NCI-H2029 (cell line): ENCODE data around the gene FXYD6.

ENCODE experiments used
- DNase-seq: peaks from one replicate; lab custom pipeline; 2025; lab: John Stamatoyannopoulos, UW

Gene FXYD6

GRCh38 chr11:117884994-117885393, 8.5 kb upstream of the FXYD6 start:
- no peak for DNase-seq

GRCh38 chr11:117883063-117883462, 6.6 kb upstream of the FXYD6 start:
- DNase-seq = no peak

DNA sequence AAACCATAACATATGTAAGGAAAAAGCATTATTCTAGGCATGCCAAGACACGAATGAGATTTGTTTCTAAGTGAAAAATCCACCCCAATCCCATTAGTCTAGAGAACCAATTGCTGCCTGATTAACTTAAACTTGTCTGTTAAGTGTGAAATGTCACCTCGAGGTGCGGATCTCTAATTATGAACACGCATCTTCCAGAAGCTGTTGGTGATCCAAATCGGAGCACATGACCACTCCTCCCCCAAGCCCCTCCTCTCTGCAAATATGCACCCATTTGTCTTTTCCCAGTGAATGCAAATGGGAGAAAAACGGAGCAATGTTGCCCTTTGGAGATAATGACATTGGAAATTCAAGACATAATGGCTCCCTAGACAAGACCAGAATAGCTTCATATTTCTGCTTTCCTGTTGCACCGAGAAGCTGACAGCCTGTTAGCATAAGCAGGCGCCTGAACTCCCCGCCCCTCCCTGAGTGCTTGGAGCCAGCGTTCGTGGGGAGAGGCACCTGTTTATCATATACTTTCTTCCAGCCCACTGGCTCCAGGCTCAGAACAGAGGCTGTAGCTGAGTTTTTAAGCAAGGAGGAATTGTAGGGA, 6.0 kb upstream of the FXYD6 start:
- peak; percentile 40 for DNase-seq

DNA sequence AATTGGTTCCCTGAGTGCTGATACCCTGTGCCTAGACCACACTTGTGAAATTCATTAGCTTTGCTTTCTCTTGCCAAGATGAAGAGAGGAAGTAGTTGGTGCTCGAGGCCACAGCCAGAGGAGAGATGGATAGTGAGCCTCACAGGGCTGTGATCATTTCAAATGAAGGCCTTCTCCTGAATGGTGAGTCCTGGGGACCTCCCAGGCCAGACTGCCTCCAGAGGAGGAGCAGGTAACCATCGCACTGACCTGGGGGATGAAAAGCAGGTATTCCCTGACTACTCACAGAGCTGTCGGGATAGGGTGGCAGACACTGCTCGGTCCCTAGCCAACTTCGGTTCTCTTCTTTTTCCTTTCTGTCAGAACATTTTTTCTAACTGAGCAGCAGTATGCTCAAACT, 4.8 kb upstream of the FXYD6 start:
- no peak for DNase-seq

- no peak for DNase-seq
Observed at GRCh38 chr11:117879516-117880480, 3.3 kb upstream of the FXYD6 start.

GRCh38 chr11:117878939-117879475, 2.5 kb upstream of the FXYD6 start:
- DNase-seq = no peak

- DNase-seq = no peak
Observed at GRCh38 chr11:117878314-117878938, 2.0 kb upstream of the FXYD6 start.

- DNase-seq = no peak
Observed at GRCh38 chr11:117877120-117877784, 794 bp upstream of the FXYD6 start.

GRCh38 chr11:117876059-117876340, 458 bp downstream of the FXYD6 start:
- no peak for DNase-seq

- DNase-seq = peak; percentile 27
Observed at GRCh38 chr11:117875382-117876058, 938 bp downstream of the FXYD6 start.

DNA sequence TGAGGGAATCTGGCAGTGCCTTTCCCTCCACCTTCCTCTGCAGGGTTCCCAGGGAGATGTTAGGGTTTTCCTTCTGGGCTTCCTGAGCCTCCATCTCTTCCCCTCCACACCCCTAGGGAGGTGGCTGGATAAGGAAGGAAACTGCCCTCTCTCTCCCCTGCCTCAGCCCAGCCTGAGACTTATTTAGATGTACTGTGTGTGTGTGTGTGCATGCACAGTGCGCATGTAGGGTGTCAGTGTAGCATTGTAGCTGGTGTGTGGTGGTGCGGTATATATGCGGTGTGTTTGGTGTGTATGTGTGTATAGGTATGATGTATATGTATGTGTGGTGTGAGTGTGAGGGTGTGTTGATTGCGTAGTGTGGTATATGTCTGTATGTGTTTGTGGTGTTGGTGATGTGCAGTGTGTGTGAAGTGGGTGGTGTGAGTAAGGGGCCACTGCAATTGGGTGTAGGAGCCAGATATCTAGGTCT, 1.5 kb downstream of the FXYD6 start:
- DNase-seq = no peak

DNA sequence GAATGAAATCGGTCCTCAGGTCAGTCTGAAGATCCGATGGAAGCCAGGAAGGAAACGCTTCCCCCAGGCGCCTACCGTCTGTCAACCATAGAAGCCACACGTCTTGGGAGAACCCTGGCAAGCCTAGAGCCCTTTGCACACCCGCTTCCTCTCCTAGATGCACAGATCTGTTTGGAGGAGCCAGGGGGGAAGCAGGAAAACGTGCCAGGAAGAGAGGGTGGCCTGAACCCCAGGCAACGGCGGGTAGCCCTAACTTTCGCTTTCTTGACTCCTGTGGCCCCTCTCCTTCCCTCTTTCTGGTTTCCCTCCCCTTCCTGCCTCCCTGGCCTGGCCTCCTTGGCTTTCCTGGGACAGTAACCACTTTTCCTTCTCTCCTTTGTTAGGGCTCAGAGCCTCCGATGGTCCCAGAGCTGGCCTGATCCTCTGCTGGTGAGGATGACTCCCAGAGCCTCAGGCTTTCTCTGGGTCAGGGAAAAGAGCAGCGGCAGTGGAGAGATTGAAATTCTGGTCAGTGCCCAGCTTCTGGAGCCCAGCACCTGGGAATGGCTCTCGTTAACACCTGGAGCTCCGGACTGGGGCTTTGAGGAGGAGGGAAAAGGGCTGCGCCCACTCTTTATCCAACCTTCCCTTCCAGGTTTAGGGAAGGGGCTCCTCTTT, 2.1 kb downstream of the FXYD6 start:
- no peak for DNase-seq

GRCh38 chr11:117873828-117874125, 2.7 kb downstream of the FXYD6 start:
- no peak for DNase-seq

GRCh38 chr11:117872975-117873827, 3.3 kb downstream of the FXYD6 start:
- DNase-seq = no peak

DNA sequence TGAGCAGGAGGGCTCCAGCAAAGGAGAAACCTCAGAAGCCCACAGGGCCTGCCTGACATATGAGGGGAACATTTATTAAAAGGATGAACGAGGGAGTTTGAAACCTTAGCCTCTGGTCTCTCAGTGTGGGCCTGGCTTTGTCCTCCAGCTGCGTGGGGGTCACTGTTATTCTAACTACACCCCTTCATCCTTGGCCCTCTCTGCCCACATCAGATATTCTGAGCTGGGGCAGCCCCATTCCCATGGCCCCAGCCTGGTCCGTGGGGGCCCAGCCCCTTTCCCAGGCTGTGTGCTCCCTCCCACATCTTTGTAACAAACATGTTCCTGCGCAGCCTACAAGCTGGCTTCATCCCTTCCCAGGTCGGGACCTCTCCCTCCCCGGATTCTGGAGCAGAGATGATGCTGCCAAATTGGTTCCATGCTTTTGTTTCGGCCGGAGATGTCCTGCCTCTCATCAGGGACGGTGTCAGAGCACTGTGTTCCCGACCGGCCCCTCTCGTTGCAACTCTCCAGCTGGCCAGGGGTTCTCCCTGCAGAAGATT, 4.0 kb downstream of the FXYD6 start:
- DNase-seq = no peak

DNA sequence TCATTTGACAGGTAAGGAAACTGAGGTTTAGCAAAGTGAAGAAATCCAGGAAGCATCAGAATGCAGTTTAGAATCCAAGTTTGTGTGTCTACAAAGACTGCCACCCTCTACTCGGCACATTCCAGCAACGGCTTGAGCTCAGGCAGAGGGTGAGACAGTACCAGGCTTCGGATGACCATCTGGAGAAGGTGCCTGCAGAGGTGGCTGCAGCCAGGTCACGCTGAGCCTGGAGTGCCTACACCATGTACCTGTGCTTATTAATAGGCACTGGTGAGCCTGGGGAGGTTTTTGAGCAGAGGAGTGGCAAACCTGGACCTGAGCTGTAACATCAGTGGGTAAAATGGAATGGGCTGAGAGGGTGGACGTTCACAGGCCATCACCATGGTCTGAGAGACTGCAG, 4.7 kb downstream of the FXYD6 start:
- no peak for DNase-seq

GRCh38 chr11:117871160-117871559, 5.3 kb downstream of the FXYD6 start:
- no peak for DNase-seq

- peak; percentile 25 for DNase-seq
Observed at GRCh38 chr11:117870103-117870952, 6.1 kb downstream of the FXYD6 start.

DNA sequence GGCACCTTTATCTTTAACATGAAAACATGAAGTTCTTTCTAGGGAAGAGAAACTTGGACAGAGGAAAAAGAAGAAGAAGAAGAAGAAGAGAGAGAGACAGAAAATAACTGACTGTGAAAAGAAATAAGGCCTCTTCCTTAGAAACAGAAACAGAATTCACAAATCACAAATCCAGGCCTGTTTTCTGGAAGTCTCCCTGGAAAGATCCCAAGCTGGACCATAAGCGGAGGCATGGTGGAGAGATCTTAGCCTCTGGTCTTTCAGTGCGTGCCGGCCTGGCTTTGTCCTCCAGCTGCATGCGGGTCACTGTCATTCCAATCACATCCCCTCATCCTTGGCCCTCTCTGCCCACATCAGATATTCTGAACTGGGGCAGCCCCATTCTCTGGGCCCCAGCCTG, 6.9 kb downstream of the FXYD6 start:
- no peak for DNase-seq
